NOMO-1 treated with dmso at 0.1 percent for 144 hours (cell line): ENCODE results near the gene ZNF678.
"Not testable (repeated sequence)": the region's sequence is repeated elsewhere in the genome, so short reads cannot be mapped to it uniquely, and the experiment has no call there.

Experiments
- DNase-seq: peaks from one replicate; lab custom pipeline; 2025; ENCODE audit not compliant: unreplicated experiment; lab: John Stamatoyannopoulos, UW

The ZNF678 gene

GRCh38 chr1:227709451-227709850 lies 146.1 kb downstream of the ZNF678 start:
- no peak for DNase-seq

- DNase-seq, result not testable (repeated sequence)
Observed at GRCh38 chr1:227710474-227710873, 147.1 kb downstream of the ZNF678 start.

GRCh38 chr1:227712648-227713047 lies 149.3 kb downstream of the ZNF678 start:
- DNase-seq, result no peak

- DNase-seq, result no peak
Observed at GRCh38 chr1:227718932-227719331, 155.6 kb downstream of the ZNF678 start.

GRCh38 chr1:227723474-227723873 lies 160.1 kb downstream of the ZNF678 start:
- DNase-seq, result no peak

- no peak for DNase-seq
Observed at GRCh38 chr1:227725046-227725445, 161.7 kb downstream of the ZNF678 start.

GRCh38 chr1:227726318-227726717 lies 163.0 kb downstream of the ZNF678 start:
- no peak for DNase-seq
